B cell (primary cell): ENCODE results near the gene ANK2. TPM values are rescaled to one million over a fixed set of nuclear protein-coding genes. Genes with fewer than 3 reads are reported as not detected.

Experiments
- ATAC-seq: fragments of 200-7000 bp; cut with Tn5 transposase; one replicate; pipeline ENCODE4 v1.10.0; 2021; ENCODE audit warnings: low read depth, mild to moderate bottlenecking, moderate number of reproducible peaks, moderate library complexity
- CTCF ChIA-PET: fragments of 350-600 bp; sonication (Branson Sonifier 250); formaldehyde crosslinking; loops from one replicate; lab custom pipeline; 2021; ENCODE audit warnings: antibody characterized with exemption, inconsistent platforms; lab: Charles Lee
- POLR2A ChIA-PET: fragments of 350-600 bp; sonication (Branson Sonifier 250); formaldehyde crosslinking; loops from one replicate; lab custom pipeline; 2021; ENCODE audit warnings: antibody characterized with exemption; lab: Charles Lee
- DNase-seq: peaks from one replicate; pipeline ENCODE4 v3.0.0; 2013
- H2AFZ ChIP-seq: 2 replicates; pipeline ENCODE4 v1.6.1; 2012; ENCODE audit warnings: mild to moderate bottlenecking, low read depth, low read length; ENCODE audit not compliant: insufficient read depth, poor library complexity, severe bottlenecking
- H3K27ac ChIP-seq, 2 donors: 1 replicate in 1 of 2; 2 replicates in 1 of 2; pipeline ENCODE4 v1.5.1; 2012 to 2013; ENCODE audit warnings: low read length in 2 of 2, mild to moderate bottlenecking in 2 of 2, moderate library complexity in 1 of 2
- H3K27me3 ChIP-seq, 4 experiments: fragments of 200-600 bp in 1 of 4; sonication (generic) in 1 of 4; replicated peaks in 1 of 4; 1 replicate in 2 of 4; 2 replicates in 2 of 4; pipeline versions ENCODE4 v1.6.1 to v1.7.0; 2013 to 2016; ENCODE audit warnings: low read length in 3 of 4, mild to moderate bottlenecking in 2 of 4, mixed read lengths in 1 of 4, moderate library complexity in 1 of 4; ENCODE audit not compliant: insufficient read depth in 4 of 4, control insufficient read depth in 3 of 4; ENCODE audit errors: control extremely low read depth in 1 of 4
- H3K36me3 ChIP-seq, 2 experiments: replicated peaks in 1 of 2; 1 replicate in 1 of 2; 2 replicates in 1 of 2; pipeline versions ENCODE4 v1.6.1 to v1.7.1; 2013; ENCODE audit warnings: low read length in 1 of 2; ENCODE audit not compliant: insufficient read depth in 2 of 2, control insufficient read depth in 1 of 2; ENCODE audit errors: control extremely low read depth in 1 of 2, extremely low read depth in 1 of 2
- H3K4me1 ChIP-seq, 2 donors: fragments of 200-600 bp in 1 of 2; sonication (generic) in 1 of 2; 1 replicate in 1 of 2; 2 replicates in 1 of 2; pipeline versions ENCODE4 v1.5.1 to v1.6.1; 2013 to 2017; ENCODE audit warnings: low read length in 2 of 2; ENCODE audit not compliant: control insufficient read depth in 2 of 2, insufficient read depth in 2 of 2
- H3K4me2 ChIP-seq: replicated peaks from 2 replicates; pipeline ENCODE3; 2012; ENCODE audit warnings: mild to moderate bottlenecking, low read depth, low read length; ENCODE audit not compliant: poor library complexity, severe bottlenecking
- H3K4me3 ChIP-seq, 5 experiments: fragments of 200-600 bp in 1 of 5; sonication (generic) in 1 of 5; 1 replicate in 3 of 5; 2 replicates in 2 of 5; pipeline versions ENCODE4 v1.5.1 to v1.7.0; 2011 to 2016; ENCODE audit warnings: low read length in 4 of 5, mild to moderate bottlenecking in 4 of 5, low read depth in 2 of 5, control low read depth in 1 of 5, moderate library complexity in 1 of 5; ENCODE audit not compliant: insufficient read depth in 1 of 5; ENCODE audit errors: control extremely low read depth in 1 of 5, extremely low read depth in 1 of 5
- H3K79me2 ChIP-seq: fragments of 200-600 bp; sonication (generic); one replicate; pipeline ENCODE4 v1.6.0; 2016; ENCODE audit warnings: low read length; ENCODE audit not compliant: control insufficient read depth, insufficient read depth
- H3K9ac ChIP-seq: fragments of 200-600 bp; sonication (generic); 2 replicates; pipeline ENCODE4 v1.6.1; 2017; ENCODE audit warnings: mild to moderate bottlenecking, low read length, moderate library complexity
- H3K9me3 ChIP-seq, 3 donors: one replicate each; pipeline versions ENCODE4 v1.6.1 to v1.7.1; 2013; ENCODE audit warnings: low read length in 2 of 3; ENCODE audit not compliant: control insufficient read depth in 2 of 3, insufficient read depth in 1 of 3; ENCODE audit errors: control extremely low read depth in 1 of 3
- H4K20me1 ChIP-seq: 2 replicates; pipeline ENCODE4 v1.6.0; 2012; ENCODE audit warnings: mild to moderate bottlenecking, low read length; ENCODE audit not compliant: insufficient read depth, control insufficient read depth, poor library complexity, severe bottlenecking
- H3K27ac Mint-ChIP-seq: one replicate; pipeline ENCODE4 v1.8.0; 2021; ENCODE audit warnings: mixed read lengths
- H3K27me3 Mint-ChIP-seq: one replicate; pipeline ENCODE4 v1.8.0; 2021; ENCODE audit warnings: mixed read lengths
- H3K4me1 Mint-ChIP-seq: one replicate; pipeline ENCODE4 v1.8.0; 2021; ENCODE audit warnings: mixed read lengths
- H3K4me3 Mint-ChIP-seq: one replicate; pipeline ENCODE4 v1.8.0; 2021; ENCODE audit warnings: mixed read lengths
- H3K9me3 Mint-ChIP-seq: one replicate; pipeline ENCODE4 v1.8.0; 2022; ENCODE audit warnings: mixed read lengths; ENCODE audit not compliant: insufficient read depth
- CTCF ChIP-seq: fragments of 200-600 bp; IDR thresholded peaks from one replicate; pipeline ENCODE4 v1.8.0; 2022; ENCODE audit warnings: antibody characterized with exemption, mild to moderate bottlenecking
- EZH2 ChIP-seq: IDR thresholded peaks from 2 replicates; pipeline ENCODE4 v1.6.1; 2012; ENCODE audit warnings: borderline replicate concordance, low read depth, mild to moderate bottlenecking, moderate library complexity, low read length; ENCODE audit not compliant: insufficient read depth, poor library complexity, severe bottlenecking
- WGBS: methylation state at CpG from one replicate; pipeline ENCODE4 v1.1.5; 2013; ENCODE audit warnings: missing lambda C conversion rate; ENCODE audit not compliant: insufficient coverage; 5-methylcytosine and 5-hydroxymethylcytosine counted together
- intact Hi-C: fragments of 100-400 bp; cut with micrococcal nuclease; formaldehyde crosslinking; loops from one replicate; pipeline ENCODE4 v1.10.0; 2022
- polyA plus RNA-seq: library from polyadenylated mRNA; depleted of rRNA; stranded (reverse); fragments of >200 nt; gene quantifications from 2 replicates; pipeline ENCODE4 v1.2.3, GENCODE V29; 2012
- total RNA-seq, 2 donors: library from RNA; stranded (reverse); fragments of 120-200 nt in 1 of 2; gene quantifications; 1 replicate in 1 of 2; 2 replicates in 1 of 2; pipeline versions ENCODE4 v1.2.3 to v1.2.4, GENCODE V29; 2013 to 2022

Gene ANK2
- total and polyA plus RNA-seq, 2 donors (not counting 1 experiment from before 2014, with no cell fraction given) = 0.16 to 3.6 TPM

- Mint-ChIP-seq H3K9me3 (no peaks in the 10 kb centered on the region), H3K27me3 (no peaks in the 10 kb centered on the region), H3K4me1 (no peaks in the 10 kb centered on the region), H3K4me3 (no peak overlapping the region), H3K27ac (no peak overlapping the region)
- ATAC-seq (no peak), DNase-seq (no peak)
- Histone ChIP-seq H3K9ac (no peak overlapping the region), H3K79me2 (no peaks in the 10 kb centered on the region), H3K4me2 (no peak overlapping the region), H3K4me1 (no peaks in the 10 kb centered on the region), H3K4me3 (no peak overlapping the region), H2AFZ (no peak overlapping the region), H3K27ac (no peak overlapping the region), H4K20me1 (no peaks in the 10 kb centered on the region), H3K27me3 (no peaks in the 10 kb centered on the region), H3K9me3 (no peaks in the 10 kb centered on the region), H3K36me3 (no peaks in the 10 kb centered on the region)
- ChIA-PET POLR2A (no interaction called here), CTCF (no interaction called here)
- intact Hi-C loops = no loop called here
- TF ChIP-seq CTCF = no peak
- TF ChIP-seq EZH2 = no peak
- 93% methylated on average over 3 of the region's 5 CpGs for WGBS
Measured at GRCh38 chr4:113169368-113169767, 119.9 kb downstream of the ANK2 start.

- POLR2A ChIA-PET = no interaction called here
- H3K4me3 Mint-ChIP-seq = no peak overlapping the region
- intact Hi-C loops = no loop called here
- no peak overlapping the region for H2AFZ ChIP-seq
- DNase-seq (no peak), ATAC-seq (no peak)
- H3K27ac ChIP-seq = no peak overlapping the region
- H3K9ac ChIP-seq = no peak overlapping the region
- H3K4me1 ChIP-seq = no peaks in the 10 kb centered on the region
- CTCF ChIA-PET = no interaction called here
- no peak overlapping the region for H3K27ac Mint-ChIP-seq
- WGBS = 83% methylated on average over 1 of the region's 5 CpGs
- no peaks in the 10 kb centered on the region for H3K79me2 ChIP-seq
- no peaks in the 10 kb centered on the region for H3K9me3 ChIP-seq
- no peaks in the 10 kb centered on the region for H3K4me1 Mint-ChIP-seq
- no peaks in the 10 kb centered on the region for H3K27me3 Mint-ChIP-seq
- TF ChIP-seq CTCF (no peak), EZH2 (no peak)
- no peaks in the 10 kb centered on the region for H3K27me3 ChIP-seq
- no peaks in the 10 kb centered on the region for H3K9me3 Mint-ChIP-seq
- no peak overlapping the region for H3K4me3 ChIP-seq
- no peaks in the 10 kb centered on the region for H4K20me1 ChIP-seq
- no peaks in the 10 kb centered on the region for H3K36me3 ChIP-seq
- H3K4me2 ChIP-seq = no peak overlapping the region
Measured at GRCh38 chr4:113170115-113170804, 120.8 kb downstream of the ANK2 start.
